ENCODE measurements around the gene MYBBP1A.

DNA sequence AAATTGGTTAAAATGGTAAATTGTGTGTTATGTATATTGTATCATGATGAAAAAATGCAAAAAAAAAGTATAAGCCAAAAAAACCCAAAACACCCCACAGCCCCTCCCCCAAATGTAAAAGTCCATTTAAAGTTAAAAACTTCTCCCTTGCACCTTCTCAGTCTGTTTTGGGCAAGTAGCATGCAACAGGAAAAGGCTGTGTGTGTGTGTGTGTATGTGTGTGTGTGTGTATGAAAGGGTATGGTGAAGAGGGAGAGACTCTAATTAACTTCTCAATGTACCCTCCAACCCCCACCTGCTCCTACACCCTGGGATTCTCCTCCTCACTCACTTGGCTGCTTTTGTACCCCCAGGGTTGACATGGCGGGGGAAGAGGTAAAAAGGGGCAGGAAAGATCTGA is 14.4 kb upstream of the MYBBP1A start:
- TF ChIP-seq, protein P1, sequence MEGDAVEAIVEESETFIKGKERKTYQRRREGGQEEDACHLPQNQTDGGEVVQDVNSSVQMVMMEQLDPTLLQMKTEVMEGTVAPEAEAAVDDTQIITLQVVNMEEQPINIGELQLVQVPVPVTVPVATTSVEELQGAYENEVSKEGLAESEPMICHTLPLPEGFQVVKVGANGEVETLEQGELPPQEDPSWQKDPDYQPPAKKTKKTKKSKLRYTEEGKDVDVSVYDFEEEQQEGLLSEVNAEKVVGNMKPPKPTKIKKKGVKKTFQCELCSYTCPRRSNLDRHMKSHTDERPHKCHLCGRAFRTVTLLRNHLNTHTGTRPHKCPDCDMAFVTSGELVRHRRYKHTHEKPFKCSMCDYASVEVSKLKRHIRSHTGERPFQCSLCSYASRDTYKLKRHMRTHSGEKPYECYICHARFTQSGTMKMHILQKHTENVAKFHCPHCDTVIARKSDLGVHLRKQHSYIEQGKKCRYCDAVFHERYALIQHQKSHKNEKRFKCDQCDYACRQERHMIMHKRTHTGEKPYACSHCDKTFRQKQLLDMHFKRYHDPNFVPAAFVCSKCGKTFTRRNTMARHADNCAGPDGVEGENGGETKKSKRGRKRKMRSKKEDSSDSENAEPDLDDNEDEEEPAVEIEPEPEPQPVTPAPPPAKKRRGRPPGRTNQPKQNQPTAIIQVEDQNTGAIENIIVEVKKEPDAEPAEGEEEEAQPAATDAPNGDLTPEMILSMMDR (IDR thresholded peaks at IDR 0.05) = no peak
- TF ChIP-seq POLR2A (IDR thresholded peaks at IDR 0.05) = no peak
